AG09309 (cell line): ENCODE measurements around the gene UFC1.

Experiments used
- DNase-seq: peaks from one replicate; pipeline ENCODE4 v3.0.0-alpha.2; 2010; ENCODE audit warnings: low read depth
- H3K4me3 ChIP-seq: 2 replicates; pipeline ENCODE4 v1.5.1; 2011; ENCODE audit warnings: mild to moderate bottlenecking, low read depth, low read length, moderate library complexity; ENCODE audit not compliant: control insufficient read depth
- TF ChIP-seq, protein P1 (sequence below): IDR thresholded peaks from 2 replicates; pipeline ENCODE4 v1.5.1; 2011; ENCODE audit warnings: mild to moderate bottlenecking, low read depth, low read length, inconsistent platforms; ENCODE audit not compliant: insufficient read depth, control insufficient read depth; ENCODE audit errors: missing control alignments

UFC1 gene

DNA sequence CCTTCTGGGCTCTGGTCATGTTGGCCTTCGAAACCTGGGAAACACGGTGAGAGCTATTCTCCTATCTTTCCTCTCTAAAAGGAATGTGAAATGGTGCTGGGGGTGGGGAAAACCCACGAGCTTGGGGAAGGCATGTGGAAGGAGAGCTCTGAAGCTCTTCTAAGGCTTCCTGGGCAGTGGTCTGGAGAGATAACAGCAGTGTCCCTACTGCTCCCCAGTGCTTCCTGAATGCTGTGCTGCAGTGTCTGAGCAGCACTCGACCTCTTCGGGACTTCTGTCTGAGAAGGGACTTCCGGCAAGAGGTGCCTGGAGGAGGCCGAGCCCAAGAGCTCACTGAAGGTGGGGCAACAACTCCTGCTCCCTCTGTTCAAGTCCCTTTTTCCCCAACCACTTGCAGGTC, 8.3 kb downstream of the UFC1 start:
- no peak for DNase-seq
- TF ChIP-seq, protein P1, sequence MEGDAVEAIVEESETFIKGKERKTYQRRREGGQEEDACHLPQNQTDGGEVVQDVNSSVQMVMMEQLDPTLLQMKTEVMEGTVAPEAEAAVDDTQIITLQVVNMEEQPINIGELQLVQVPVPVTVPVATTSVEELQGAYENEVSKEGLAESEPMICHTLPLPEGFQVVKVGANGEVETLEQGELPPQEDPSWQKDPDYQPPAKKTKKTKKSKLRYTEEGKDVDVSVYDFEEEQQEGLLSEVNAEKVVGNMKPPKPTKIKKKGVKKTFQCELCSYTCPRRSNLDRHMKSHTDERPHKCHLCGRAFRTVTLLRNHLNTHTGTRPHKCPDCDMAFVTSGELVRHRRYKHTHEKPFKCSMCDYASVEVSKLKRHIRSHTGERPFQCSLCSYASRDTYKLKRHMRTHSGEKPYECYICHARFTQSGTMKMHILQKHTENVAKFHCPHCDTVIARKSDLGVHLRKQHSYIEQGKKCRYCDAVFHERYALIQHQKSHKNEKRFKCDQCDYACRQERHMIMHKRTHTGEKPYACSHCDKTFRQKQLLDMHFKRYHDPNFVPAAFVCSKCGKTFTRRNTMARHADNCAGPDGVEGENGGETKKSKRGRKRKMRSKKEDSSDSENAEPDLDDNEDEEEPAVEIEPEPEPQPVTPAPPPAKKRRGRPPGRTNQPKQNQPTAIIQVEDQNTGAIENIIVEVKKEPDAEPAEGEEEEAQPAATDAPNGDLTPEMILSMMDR: no peak
- no peak overlapping the region for H3K4me3 ChIP-seq

DNA sequence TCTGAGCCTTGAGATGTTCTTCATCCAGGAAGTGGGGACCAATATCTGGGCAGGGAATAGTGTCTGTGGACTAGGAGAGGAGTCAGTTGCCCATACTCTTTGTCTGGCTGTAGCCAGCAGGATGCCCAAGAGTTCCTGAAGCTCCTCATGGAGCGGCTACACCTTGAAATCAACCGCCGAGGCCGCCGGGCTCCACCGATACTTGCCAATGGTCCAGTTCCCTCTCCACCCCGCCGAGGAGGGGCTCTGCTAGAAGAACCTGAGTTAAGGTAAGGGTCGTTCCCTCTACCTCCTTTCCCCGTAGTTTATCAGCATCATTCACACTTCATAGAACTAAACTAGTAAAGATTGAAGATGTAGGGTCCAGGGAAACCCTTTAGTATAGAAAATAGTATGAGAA, 9.0 kb downstream of the UFC1 start:
- no peak for DNase-seq
- TF ChIP-seq, protein P1: no peak
- H3K4me3 ChIP-seq: no peak overlapping the region

DNA sequence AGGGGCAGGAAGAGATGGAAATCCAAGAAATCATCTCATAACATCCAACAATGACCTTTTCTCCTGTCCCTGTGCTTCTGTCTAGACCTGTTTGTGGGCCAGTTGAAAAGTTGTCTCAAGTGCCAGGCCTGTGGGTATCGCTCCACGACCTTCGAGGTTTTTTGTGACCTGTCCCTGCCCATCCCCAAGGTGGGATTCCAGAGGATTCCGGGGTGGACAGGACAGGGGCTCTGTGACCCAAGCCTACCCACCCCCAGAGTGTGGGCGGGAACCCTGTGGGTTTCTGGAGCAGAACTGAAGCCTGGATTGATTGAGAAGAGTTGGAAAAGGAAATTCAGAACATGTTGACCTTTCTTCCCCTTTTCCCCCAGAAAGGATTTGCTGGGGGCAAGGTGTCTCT, 10.0 kb downstream of the UFC1 start:
- DNase-seq: no peak
- TF ChIP-seq, protein P1: no peak
- no peak overlapping the region for H3K4me3 ChIP-seq

DNA sequence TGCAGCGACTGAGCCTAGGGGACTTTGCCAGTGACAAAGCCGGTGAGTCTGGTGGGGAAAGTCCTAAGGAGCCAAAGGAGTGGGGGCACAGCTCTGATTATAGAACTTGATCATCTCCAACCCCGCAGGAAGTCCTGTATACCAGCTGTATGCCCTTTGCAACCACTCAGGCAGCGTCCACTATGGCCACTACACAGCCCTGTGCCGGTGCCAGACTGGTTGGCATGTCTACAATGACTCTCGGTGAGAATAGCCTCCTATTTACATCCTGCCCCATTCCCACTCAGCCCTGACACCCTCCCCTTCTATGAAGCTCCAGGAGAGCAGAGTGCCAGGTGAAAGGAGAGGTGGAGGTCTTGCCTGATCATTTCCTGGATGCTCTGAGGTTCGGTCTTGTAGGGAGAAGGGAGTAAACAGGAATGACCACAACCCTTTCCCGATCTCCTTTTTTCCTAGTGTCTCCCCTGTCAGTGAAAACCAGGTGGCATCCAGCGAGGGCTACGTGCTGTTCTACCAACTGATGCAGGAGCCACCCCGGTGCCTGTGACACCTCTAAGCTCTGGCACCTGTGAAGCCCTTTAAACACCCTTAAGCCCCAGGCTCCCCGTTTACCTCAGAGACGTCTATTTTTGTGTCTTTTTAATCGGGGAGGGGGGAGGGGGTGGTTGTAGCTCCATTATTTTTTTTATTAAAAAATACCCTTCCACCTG, 11.3 kb downstream of the UFC1 start:
- TF ChIP-seq, protein P1: no peak
- H3K4me3 ChIP-seq: peak overlapping the region; percentile 81
- DNase-seq: no peak

DNA sequence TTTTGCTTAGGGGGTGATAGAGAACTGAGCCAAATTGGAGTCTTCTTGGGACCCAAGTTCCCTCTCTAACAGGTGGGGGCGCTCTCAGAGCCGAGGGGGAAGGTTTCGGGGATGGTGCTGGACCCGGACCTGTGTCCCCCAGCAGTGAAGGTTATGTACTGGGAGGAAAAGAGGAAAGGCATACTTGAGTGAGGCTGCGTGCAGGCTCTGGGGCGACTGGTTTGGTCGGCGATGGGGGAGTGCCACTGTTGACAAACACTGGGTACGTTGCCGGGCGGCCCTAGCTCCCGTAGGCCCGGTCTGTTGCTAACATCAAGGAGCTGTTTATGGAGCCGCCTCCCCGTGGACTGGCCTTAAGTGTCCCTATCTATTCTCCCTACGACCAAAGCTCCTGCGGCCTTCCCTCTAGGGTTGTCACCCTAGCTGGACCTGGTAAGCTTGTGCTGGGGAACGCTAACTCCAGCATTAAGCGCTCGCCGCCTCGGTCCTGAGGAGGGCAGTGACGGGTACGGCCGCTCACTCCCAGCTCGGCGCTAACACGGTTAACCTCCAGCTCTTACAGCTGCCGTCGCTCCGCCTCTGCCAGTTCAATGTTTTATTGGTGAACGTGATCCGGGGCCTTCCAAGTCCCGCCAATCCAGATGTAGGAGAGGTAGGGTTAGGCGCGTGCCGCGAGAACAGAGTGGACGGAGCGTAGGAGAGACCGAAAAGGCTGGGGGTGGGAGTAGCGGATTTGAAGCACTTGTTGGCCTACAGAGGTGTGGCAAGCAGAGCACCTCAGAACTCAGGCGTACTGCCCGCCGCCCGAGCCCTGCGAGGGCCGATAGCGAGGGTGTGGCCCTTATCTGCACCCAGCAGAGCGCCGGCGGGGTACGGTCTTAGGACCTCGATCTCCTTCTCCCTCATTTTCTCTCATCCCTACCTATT, 12.2 kb downstream of the UFC1 start, which contains the start of gene PPOX:
Gene PPOX, plus strand, starts transcription at position 685 of the 927 bp plus-strand sequence. CDS start 422 bp downstream, outside the sequence.
- TF ChIP-seq, protein P1: peak; percentile 59
- DNase-seq: peak; percentile 94
- peak within 1 kb of the TSS; percentile 81 for H3K4me3 ChIP-seq

DNA sequence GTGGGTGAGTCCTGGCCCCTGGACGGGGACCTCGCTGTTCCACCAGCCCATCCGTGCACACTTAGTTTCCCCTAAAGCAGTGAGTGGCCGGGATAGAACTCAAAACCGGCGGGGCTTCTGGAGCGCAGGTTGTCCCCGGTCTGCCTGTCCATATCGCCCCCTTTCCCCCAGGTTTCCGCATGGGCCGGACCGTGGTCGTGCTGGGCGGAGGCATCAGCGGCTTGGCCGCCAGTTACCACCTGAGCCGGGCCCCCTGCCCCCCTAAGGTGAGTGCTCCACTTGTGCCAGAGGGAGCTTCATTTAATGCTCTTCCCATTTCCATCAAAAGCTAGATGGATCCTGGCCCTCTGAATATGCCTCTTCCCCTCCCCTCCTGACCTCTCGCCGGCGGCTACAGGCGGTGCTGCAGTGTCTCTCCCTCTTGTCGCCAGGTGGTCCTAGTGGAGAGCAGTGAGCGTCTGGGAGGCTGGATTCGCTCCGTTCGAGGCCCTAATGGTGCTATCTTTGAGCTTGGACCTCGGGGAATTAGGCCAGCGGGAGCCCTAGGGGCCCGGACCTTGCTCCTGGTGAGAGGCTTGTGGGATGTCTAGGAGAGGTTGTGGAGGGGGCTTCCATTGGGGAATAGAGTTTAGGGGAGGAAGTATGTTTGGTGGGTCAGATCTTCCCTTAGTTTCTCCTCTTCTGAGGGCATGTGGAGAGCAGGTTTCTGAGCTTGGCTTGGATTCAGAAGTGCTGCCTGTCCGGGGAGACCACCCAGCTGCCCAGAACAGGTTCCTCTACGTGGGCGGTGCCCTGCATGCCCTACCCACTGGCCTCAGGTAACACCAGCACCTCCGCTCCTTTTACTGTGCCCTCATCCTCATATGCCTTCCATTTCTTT, 13.1 kb downstream of the UFC1 start:
- peak overlapping the region; percentile 81 for H3K4me3 ChIP-seq
- TF ChIP-seq, protein P1: no peak
- DNase-seq: no peak
